Medulla oblongata (tissue), 1 donor: ENCODE results near the gene VDR.
"Not testable (repeated sequence)": the region's sequence is repeated elsewhere in the genome, so short reads cannot be mapped to it uniquely, and the experiment has no call there.

Source experiments
- DNase-seq: peaks from one replicate; pipeline ENCODE4 v3.0.0-alpha.2; 2015; ENCODE audit errors: extremely low spot score

Gene VDR

GRCh38 chr12:47828976-47829482 is 75.8 kb downstream of the VDR start:
- DNase-seq = no peak

DNA sequence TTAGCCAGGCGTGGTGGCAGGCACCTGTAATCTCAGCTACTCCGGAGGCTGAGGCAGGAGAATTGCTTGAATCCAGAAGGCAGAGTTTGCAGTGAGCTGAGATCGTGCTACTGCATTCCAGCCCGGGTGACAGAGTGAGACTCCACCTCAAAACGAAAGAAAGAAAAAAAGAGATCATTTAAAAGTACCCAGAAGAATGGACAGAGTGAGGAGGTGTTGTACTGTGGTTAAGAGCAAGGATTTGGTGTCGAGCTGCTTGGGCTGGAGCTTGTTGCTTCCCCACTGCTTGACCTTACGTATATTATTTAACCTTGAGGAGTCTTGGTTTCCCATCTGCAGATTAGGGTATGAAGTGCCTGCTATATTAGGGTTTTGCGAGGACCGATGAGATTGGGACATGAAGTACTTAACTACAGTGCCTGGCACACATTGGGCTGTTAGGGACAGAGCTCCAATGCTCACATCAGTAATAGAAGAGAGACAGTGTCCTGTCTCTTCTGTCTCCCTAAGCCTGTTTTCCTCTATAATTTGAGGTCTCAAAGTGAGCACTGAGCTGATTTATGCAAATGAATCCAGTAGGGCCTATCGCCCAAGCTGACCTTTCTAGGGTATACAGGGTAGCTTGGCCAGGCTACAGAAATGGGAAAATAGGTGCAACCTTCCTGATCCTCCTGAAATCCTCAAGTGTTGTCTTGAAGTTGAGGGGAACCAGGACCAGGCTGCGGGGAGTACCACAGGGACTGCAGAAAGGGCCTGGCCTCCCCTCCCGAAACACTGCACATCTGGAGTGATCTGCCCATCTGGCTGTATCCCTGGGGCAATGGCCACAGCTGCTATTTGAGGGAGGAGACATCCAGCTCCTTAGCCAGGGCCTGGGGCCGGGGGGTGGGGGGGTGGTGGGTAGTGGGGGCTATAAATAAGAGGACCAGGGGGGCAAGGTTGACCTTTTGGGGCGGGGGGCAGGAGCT is 76.5 kb downstream of the VDR start:
- no peak for DNase-seq

GRCh38 chr12:47825173-47825639 is 79.6 kb downstream of the VDR start:
- DNase-seq = no peak

GRCh38 chr12:47824635-47825034 is 80.2 kb downstream of the VDR start:
- DNase-seq = no peak

DNA sequence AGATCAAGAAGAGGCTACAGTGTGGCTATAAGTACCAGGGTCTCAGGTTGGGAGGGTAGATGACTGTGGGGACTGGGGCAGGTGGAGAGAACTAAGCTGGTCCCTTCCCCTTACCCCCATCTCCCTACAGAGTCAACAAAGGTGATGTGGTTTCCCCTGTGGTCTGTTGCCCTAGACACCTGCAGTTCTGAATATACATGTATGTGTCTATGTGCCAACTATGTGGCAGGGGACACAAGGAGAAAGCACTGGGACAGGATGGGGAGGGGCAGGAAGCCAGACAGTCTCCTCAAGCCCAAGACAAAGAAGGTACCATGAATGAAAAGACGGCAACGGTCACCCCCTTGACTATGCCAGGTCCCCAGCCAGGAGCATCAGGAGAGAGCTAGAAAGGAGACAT is 80.6 kb downstream of the VDR start:
- no peak for DNase-seq

- DNase-seq = no peak
These were observed 81.2 kb downstream of the VDR start for GRCh38 chr12:47823422-47824086.

DNA sequence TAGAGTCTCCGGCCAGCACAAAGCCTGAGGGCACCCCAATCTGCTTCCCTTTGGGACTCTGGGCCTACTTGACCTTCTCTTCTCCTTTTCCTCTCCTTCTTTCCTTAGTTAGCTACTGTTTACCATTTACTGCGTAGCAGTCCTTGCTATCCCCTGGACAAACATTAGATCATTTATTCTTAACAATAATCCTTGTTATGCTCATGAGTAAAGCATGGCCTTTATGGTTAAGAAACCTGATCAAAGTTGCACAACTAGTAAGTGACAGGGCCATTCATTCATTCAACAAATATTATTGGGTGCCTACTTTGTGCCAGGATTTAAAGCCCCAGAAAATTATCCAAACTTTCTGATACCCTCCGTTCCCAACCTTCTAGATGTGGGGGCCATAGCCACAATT is 81.9 kb downstream of the VDR start:
- no peak for DNase-seq

DNA sequence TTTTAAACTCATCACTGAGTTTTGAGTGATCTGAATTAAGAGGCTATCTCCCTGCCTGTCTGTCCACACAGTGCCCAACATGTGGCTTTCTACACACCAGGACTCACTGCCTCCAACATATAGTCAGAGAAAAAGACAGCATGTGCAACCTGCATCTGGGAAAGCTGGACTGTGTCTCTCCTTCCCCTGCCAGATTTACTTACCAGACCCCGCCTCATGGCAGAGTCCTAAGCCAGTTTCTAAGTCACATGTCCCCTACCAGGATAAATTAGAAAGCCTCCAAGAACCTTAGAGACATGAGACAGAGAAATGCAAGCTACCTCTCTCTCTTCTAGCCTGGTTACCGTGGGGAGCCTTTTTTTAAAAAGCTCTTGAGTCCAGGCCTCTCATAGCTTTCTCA is 82.4 kb downstream of the VDR start:
- DNase-seq = no peak

DNA sequence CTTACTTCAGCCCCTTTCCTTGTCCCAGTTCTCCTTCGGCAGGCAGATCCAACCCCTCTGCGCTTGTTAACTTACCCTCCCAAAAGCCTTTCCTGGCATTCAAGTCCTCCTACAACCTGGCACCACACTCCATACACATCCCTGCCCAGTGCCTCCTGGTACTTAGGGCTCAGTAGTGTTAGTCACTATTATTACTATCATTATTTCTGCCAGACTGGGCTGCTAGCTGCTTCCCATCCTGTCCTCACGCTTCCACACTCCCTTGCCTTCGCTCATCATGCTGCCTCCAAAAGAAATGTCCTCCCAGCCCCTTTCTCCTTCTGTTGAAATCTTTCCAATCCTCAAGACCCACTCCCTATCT is 83.5 kb downstream of the VDR start:
- DNase-seq = no peak

- peak; percentile 63 for DNase-seq
These were observed 84.0 kb downstream of the VDR start for GRCh38 chr12:47820631-47821345.

DNA sequence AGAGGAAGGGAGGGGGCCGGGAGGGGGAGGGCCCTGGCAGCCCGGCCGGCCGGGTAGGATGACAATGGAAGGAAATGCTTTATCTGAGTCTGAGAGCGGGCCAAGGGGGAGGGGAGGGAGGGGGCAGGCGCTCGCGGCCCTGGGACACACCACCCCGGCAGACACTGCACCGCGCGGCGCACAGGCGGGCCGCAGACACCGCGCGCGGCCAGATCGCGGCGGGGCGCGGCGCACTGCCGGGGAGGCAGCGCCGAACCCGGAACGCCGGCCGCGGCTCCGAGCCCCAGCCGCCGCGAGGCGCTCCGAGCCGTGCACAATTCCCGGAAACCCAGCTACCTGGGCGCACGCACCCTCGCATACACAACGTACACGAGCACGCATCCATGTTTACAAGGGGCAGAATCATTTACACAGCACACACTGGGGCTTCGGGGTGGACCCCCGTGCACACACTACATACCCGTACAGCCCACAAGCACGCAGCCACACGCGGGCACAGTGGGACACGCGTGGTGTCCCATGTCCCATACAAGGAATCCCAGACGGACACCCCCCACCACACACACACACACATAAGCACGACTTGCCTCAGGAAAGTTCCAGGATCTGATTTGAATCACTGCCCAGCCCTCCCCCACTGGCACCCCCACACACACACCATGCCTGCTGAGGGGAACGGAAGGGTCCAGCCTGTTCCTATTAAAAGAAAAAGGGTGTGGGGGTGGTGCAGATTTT is 84.7 kb downstream of the VDR start, which contains the start of gene HDAC7:
Gene HDAC7 (minus strand): TSS at position 8 of the 735 bp plus-strand sequence. CDS start 118 bp downstream, outside the sequence.
- DNase-seq = peak; percentile 75

DNA sequence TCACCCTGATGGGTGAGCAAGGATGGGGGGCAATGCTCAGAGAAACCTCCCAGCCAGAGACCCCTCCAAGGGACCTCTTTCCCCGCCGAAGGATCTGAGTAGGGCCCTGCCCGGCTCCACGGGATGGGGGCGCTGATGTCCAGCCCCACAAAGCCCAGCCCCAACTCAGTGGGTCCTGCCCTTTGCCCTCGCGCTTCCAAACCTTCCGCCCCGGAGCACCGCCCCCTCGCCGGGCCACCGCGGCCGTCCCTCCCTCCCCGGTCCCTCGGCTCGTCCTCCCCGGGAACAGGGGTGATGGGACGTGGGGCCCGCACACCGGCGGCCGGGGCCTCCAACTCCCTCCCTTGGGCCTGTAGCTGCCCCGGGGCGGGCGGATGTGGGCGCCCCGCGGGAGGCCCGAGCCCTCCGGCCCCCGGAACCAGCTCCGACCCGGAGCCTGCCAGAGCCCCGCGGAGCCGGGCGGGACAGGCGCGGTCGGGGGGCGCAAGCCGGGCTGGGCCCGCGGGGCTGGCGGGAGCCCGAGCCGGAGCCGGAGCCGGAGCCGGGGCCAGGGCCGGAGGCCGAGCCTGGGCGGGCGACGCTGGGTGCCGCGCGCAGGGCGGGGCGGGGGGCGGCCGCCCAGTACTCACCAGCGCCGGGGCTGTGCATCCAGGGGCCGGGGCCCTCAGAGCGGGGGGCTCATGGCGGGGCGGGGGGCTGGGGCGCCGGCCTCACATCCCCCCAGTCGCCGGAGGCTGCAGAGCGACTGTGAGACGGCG is 85.5 kb downstream of the VDR start:
- DNase-seq = peak; percentile 69

DNA sequence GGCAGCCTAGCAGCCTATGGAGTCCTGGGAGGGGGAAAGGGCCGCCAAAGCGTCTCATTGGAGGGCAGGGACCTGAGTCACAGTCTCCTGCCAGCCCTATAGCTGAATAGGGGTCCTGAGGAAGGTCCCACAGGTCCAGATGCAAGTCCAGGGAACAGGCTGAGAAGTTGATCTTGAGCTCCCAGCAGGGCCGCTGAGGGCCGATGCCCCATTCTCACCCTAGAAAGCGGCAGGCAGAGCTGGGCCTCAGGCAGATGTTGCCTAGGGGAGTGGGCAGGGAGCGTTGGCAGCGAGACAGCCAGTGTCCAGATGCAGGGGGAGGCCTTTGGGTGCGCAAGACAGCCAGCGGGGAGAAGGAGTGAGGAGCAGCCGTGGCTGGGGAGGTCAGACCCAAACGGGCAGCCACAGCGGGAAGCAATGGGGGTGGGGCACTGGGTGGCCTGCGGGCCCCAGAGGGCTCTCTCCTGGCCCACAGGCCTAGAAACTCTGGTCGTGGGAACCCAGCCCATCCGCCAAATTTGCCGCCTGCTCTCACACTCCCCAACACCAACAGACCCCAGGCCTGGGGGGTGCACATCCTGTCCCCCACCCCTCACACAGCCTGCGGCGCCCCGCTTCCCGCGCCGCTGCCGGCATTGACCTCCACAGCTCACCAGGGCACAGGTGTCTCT is 86.2 kb downstream of the VDR start:
- DNase-seq = no peak

DNA sequence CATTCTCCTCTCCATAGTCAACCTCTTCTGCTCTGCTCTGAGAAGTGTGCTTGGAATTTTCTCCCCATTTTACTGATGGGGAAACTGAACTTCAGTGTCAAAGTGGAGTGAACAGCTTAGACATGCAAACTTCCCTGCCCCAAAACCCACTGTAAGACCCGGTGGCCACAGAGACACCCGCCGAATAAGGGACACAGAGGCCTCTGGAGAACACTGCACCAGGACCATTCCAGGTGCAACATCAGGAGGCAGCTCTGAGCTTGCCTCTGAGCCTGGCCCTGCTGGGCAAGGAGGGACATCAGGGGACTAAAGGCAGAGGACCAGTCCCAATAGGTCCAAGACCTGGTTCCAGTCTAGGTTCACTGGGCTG is 86.8 kb downstream of the VDR start:
- no peak for DNase-seq

DNA sequence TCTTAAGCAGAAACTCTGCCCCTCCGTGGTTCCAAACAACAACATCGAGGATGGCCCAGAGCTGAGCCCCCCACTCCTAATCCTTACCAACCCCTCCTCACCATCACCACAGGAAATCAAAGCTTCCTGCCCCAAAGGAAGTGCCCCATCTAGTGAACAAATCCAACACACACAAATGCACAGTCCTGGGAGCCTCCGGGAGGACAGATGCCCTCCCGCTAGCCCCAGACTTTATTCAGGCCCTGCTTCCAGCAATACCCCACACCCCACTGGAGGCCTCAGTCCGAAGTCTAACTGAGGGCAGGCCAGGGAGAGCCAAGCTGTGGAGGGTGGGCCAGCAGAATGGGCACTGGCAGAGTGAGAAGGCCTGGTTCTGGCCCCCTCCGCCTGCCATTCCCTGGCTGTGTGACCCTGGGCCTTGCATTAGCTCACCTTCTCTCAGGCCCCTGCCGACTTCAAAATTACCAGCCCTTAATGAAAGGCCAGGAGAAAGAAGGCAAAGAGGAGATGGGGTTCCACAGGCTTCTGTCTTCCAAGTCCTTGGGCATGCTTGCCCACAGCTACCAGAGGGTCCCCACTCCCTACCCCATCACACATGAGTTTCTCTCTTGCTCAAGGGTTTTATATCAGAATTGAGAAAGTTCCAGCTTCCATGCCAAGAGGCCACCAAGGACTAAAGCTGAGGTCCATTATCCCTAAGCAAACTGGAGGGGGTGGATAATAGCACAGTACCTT is 87.4 kb downstream of the VDR start:
- no peak for DNase-seq

GRCh38 chr12:47816403-47817271 is 88.2 kb downstream of the VDR start:
- no peak for DNase-seq

GRCh38 chr12:47815447-47815846 is 89.3 kb downstream of the VDR start:
- not testable (repeated sequence) for DNase-seq

GRCh38 chr12:47814539-47815170 is 90.1 kb downstream of the VDR start:
- DNase-seq = no peak
